ENCODE measurements around the gene BCLAF3.

The BCLAF3 gene

GRCh38 chrX:19990556-19991349 lies at the start of gene BCLAF3:
Gene BCLAF3, minus strand, starts transcription at chrX:19991061. Its CDS starts 20,797 bp downstream, at chrX:19970264.
- DNase-seq (ENCODE audit: low read depth, low spot score) = peak; percentile 97

GRCh38 chrX:20038966-20039365 lies 48.1 kb upstream of the BCLAF3 start:
- no peak for DNase-seq (ENCODE audit: low read depth, low spot score)

- DNase-seq (ENCODE audit: low read depth, low spot score) = no peak
Observed at GRCh38 chrX:20037186-20037585, 46.3 kb upstream of the BCLAF3 start.

GRCh38 chrX:20032201-20032600 lies 41.3 kb upstream of the BCLAF3 start:
- no peak for DNase-seq (ENCODE audit: low read depth, low spot score)

- DNase-seq (ENCODE audit: low read depth, low spot score) = no peak
Observed at GRCh38 chrX:20029728-20030127, 38.9 kb upstream of the BCLAF3 start.

- no peak for DNase-seq (ENCODE audit: low read depth, low spot score)
Observed at GRCh38 chrX:20028588-20028987, 37.7 kb upstream of the BCLAF3 start.

- no peak for DNase-seq (ENCODE audit: low read depth, low spot score)
Observed at GRCh38 chrX:20026278-20026677, 35.4 kb upstream of the BCLAF3 start.

- DNase-seq (ENCODE audit: low read depth, low spot score) = no peak
Observed at GRCh38 chrX:20019672-20020365, 29.0 kb upstream of the BCLAF3 start.

GRCh38 chrX:20016616-20016945 lies 25.7 kb upstream of the BCLAF3 start:
- no peak for DNase-seq (ENCODE audit: low read depth, low spot score)

GRCh38 chrX:20015945-20016615 lies 25.2 kb upstream of the BCLAF3 start:
- DNase-seq (ENCODE audit: low read depth, low spot score) = no peak

GRCh38 chrX:20015422-20015821 lies 24.6 kb upstream of the BCLAF3 start:
- DNase-seq (ENCODE audit: low read depth, low spot score) = no peak

- DNase-seq (ENCODE audit: low read depth, low spot score) = peak; percentile 8
Observed at GRCh38 chrX:20011608-20012007, 20.7 kb upstream of the BCLAF3 start.

- no peak for DNase-seq (ENCODE audit: low read depth, low spot score)
Observed at GRCh38 chrX:20007962-20008622, 17.2 kb upstream of the BCLAF3 start.

- no peak for DNase-seq (ENCODE audit: low read depth, low spot score)
Observed at GRCh38 chrX:20005883-20006282, 15.0 kb upstream of the BCLAF3 start.

GRCh38 chrX:20001588-20001987 lies 10.7 kb upstream of the BCLAF3 start:
- DNase-seq (ENCODE audit: low read depth, low spot score) = peak; percentile 38

- DNase-seq (ENCODE audit: low read depth, low spot score) = no peak
Observed at GRCh38 chrX:19991350-19991718, 473 bp upstream of the BCLAF3 start.

- no peak for DNase-seq (ENCODE audit: low read depth, low spot score)
Observed at GRCh38 chrX:19990151-19990555, 708 bp downstream of the BCLAF3 start.

GRCh38 chrX:19987856-19988255 lies 3.0 kb downstream of the BCLAF3 start:
- DNase-seq (ENCODE audit: low read depth, low spot score) = no peak

- DNase-seq (ENCODE audit: low read depth, low spot score) = no peak
Observed at GRCh38 chrX:19986531-19986930, 4.3 kb downstream of the BCLAF3 start.

- peak; percentile 29 for DNase-seq (ENCODE audit: low read depth, low spot score)
Observed at GRCh38 chrX:19981947-19982346, 8.9 kb downstream of the BCLAF3 start.

GRCh38 chrX:19975845-19976244 lies 15.0 kb downstream of the BCLAF3 start:
- DNase-seq (ENCODE audit: low read depth, low spot score) = no peak

- DNase-seq (ENCODE audit: low read depth, low spot score) = no peak
Observed at GRCh38 chrX:19972984-19973383, 17.9 kb downstream of the BCLAF3 start.

Data from ELF-1 (cell line).